ENCODE measurements around the gene ADAM19.

DNA sequence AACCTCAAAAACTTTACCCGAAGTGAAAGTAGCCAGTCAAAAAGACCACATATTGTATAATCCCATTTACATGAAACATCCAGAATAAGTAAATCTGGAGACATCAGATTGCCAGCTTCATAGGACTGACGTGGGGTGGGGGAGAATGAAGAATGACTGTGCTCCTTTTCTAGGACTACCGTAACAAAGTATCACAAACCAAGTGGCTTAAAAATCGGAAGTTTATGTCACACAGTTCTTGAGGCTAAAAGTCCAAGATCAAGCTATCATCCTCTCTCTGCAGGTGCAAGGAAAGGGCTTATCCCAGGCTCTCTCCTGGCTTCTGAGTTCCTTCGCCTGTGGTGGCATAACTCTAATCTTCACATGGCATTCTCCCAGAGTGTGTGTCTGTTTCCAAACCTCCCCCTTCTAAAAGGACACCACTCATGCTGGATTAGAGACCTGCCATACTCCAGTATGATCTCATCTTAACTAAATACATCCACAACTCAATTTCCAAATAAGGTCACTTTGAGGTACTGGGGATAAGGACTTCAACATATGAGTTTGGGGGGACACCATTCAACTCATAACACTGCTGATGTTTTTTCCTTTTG is 25.5 kb downstream of the ADAM19 start:
- TF ChIP-seq, protein P1, sequence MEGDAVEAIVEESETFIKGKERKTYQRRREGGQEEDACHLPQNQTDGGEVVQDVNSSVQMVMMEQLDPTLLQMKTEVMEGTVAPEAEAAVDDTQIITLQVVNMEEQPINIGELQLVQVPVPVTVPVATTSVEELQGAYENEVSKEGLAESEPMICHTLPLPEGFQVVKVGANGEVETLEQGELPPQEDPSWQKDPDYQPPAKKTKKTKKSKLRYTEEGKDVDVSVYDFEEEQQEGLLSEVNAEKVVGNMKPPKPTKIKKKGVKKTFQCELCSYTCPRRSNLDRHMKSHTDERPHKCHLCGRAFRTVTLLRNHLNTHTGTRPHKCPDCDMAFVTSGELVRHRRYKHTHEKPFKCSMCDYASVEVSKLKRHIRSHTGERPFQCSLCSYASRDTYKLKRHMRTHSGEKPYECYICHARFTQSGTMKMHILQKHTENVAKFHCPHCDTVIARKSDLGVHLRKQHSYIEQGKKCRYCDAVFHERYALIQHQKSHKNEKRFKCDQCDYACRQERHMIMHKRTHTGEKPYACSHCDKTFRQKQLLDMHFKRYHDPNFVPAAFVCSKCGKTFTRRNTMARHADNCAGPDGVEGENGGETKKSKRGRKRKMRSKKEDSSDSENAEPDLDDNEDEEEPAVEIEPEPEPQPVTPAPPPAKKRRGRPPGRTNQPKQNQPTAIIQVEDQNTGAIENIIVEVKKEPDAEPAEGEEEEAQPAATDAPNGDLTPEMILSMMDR (conservative IDR thresholded peaks at IDR 0.05; ENCODE audit: low read length): no peak
- no peak for TF ChIP-seq EZH2phosphoT487 (IDR thresholded peaks at IDR 0.05; ENCODE audit: borderline replicate concordance, low read depth, low read length)
